Bronchial epithelial cell (primary cell): ENCODE results near the gene TP53I11. TPM values are rescaled to one million over a fixed set of nuclear protein-coding genes. Genes with fewer than 3 reads are reported as not detected.

Source experiments
- DNase-seq: peaks from one replicate; pipeline ENCODE4 v3.0.0-alpha.2; 2010; ENCODE audit warnings: low read depth
- FAIRE-seq: peaks from 2 replicates; lab custom pipeline; 2011; peaks lifted over from hg19 to GRCh38; lab: Jason Lieb, UNC
- H3K27me3 ChIP-seq: 2 replicates; pipeline ENCODE4 v1.5.1; 2011; ENCODE audit warnings: low read length; ENCODE audit not compliant: control insufficient read depth, insufficient read depth
- H3K36me3 ChIP-seq: 2 replicates; pipeline ENCODE4 v1.5.1; 2011; ENCODE audit warnings: low read length; ENCODE audit not compliant: control insufficient read depth, insufficient read depth
- H3K4me3 ChIP-seq: 2 replicates; pipeline ENCODE4 v1.5.1; 2011; ENCODE audit warnings: mild to moderate bottlenecking, low read depth, low read length, control low read depth
- total RNA-seq: library from RNA; depleted of rRNA; stranded (reverse); fragments of >200 nt; gene quantifications from 2 replicates; pipeline ENCODE4 v1.2.1, GENCODE V29; 2014
- TF ChIP-seq, protein P1 (sequence below): IDR thresholded peaks from 2 replicates; pipeline ENCODE4 v1.5.1; 2011; ENCODE audit warnings: mild to moderate bottlenecking, moderate library complexity, low read length, control low read depth, inconsistent platforms; ENCODE audit not compliant: insufficient read depth, severe bottlenecking

The TP53I11 gene
- total RNA-seq, 1 donor from 2014 or later: 1.8 TPM

DNA sequence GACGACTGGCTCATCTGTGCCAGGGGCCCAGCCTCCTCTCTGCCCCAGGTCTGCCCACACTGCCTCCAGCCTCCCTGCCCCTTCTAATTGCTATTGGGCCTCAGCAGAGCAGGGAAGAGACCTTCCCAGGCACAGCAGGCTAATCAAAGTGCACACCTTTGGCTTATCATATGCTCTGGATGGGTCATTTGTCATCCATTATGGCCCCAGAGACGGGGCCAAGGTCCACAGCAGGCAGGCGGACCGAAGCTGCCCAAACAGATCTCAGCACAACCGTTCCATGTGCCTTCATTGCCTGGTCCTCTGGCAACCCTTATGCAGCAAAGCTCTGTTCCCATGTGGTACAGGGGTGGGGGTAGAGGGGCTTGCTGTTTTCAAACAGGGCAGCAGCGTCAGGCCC lies 66.6 kb downstream of the TP53I11 start:
- TF ChIP-seq, protein P1, sequence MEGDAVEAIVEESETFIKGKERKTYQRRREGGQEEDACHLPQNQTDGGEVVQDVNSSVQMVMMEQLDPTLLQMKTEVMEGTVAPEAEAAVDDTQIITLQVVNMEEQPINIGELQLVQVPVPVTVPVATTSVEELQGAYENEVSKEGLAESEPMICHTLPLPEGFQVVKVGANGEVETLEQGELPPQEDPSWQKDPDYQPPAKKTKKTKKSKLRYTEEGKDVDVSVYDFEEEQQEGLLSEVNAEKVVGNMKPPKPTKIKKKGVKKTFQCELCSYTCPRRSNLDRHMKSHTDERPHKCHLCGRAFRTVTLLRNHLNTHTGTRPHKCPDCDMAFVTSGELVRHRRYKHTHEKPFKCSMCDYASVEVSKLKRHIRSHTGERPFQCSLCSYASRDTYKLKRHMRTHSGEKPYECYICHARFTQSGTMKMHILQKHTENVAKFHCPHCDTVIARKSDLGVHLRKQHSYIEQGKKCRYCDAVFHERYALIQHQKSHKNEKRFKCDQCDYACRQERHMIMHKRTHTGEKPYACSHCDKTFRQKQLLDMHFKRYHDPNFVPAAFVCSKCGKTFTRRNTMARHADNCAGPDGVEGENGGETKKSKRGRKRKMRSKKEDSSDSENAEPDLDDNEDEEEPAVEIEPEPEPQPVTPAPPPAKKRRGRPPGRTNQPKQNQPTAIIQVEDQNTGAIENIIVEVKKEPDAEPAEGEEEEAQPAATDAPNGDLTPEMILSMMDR: no peak
- no peak for FAIRE-seq
- peaks cover 14% of the 10 kb centered on the region for H3K27me3 ChIP-seq
- no peak overlapping the region for H3K4me3 ChIP-seq
- no peaks in the 10 kb centered on the region for H3K36me3 ChIP-seq
- no peak for DNase-seq

- Histone ChIP-seq H3K27me3 (peaks cover 15% of the 10 kb centered on the region), H3K4me3 (no peak overlapping the region), H3K36me3 (no peaks in the 10 kb centered on the region)
- TF ChIP-seq, protein P1: no peak
- DNase-seq (no peak), FAIRE-seq (peak; percentile 76)
Measured at GRCh38 chr11:44883277-44883676, 67.4 kb downstream of the TP53I11 start.

Other genes with a start within 250 kb of the TP53I11 start
- gene TSPAN18, start 223.9 kb downstream of the TP53I11 start, total RNA-seq: not detected in 2 replicates
- 4.7 and 5.4 TPM in 2 replicates for gene PRDM11, start 195.8 kb upstream of the TP53I11 start, total RNA-seq